ENCODE data around the gene ATAD3A. TPM values are rescaled to one million over a fixed set of nuclear protein-coding genes. Genes with fewer than 3 reads are reported as not detected.

Gene ATAD3A
- total RNA-seq, 3 donors from 2014 or later (not counting 1 experiment from before 2014, with no cell fraction given) = 17.3 to 37.3 (median 22.2) TPM

DNA sequence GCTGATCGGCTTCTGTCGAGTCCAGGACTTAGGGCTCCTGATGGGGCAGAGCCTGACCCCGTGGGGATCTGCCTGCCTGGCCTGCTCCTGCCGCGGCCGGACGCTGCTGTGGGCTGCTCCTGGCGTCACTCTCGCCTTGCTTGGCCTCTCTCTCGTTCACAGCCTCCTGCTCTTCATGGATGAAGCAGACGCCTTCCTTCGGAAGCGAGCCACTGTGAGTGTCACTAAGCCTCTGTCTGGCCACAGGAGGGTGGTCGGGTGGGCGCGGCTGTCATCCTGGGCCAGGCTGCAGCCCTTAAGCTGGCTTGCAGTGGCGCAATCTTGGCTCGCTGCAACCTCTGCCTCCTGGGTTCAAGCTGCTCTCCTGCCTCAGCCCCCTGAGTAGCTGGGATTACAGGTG, 24.3 kb upstream of the ATAD3A start:
- Mint-ChIP-seq H3K27ac (no peak overlapping the region), H3K36me3 (no peaks in the 10 kb centered on the region), H3K4me1 (no peaks in the 10 kb centered on the region), H3K27me3 (ENCODE audit: low read depth in 2 of 2) (no peaks in the 10 kb centered on the region), H3K9me3 (no peaks in the 10 kb centered on the region), H3K4me3 (no peak overlapping the region)
- TF ChIP-seq, protein P1, sequence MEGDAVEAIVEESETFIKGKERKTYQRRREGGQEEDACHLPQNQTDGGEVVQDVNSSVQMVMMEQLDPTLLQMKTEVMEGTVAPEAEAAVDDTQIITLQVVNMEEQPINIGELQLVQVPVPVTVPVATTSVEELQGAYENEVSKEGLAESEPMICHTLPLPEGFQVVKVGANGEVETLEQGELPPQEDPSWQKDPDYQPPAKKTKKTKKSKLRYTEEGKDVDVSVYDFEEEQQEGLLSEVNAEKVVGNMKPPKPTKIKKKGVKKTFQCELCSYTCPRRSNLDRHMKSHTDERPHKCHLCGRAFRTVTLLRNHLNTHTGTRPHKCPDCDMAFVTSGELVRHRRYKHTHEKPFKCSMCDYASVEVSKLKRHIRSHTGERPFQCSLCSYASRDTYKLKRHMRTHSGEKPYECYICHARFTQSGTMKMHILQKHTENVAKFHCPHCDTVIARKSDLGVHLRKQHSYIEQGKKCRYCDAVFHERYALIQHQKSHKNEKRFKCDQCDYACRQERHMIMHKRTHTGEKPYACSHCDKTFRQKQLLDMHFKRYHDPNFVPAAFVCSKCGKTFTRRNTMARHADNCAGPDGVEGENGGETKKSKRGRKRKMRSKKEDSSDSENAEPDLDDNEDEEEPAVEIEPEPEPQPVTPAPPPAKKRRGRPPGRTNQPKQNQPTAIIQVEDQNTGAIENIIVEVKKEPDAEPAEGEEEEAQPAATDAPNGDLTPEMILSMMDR (IDR thresholded peaks at IDR 0.05) = no peak
- Histone ChIP-seq H3K36me3 (ENCODE audit: control insufficient read depth, insufficient read depth, low read length) (peaks cover 30% of the 10 kb centered on the region), H3K4me1 (ENCODE audit: control insufficient read depth, insufficient read depth, low read length) (no peaks in the 10 kb centered on the region), H3K4me3 (ENCODE audit: low read length) (no peak overlapping the region), H3K27me3 (ENCODE audit: control insufficient read depth, insufficient read depth, low read length) (no peaks in the 10 kb centered on the region), H3K9me3 (ENCODE audit: control insufficient read depth, insufficient read depth, low read length) (no peaks in the 10 kb centered on the region), H3K27ac (ENCODE audit: low read length) (no peak overlapping the region)
- ATAC-seq = no peak
- DNase-seq = no peak
- WGBS (ENCODE audit: insufficient coverage) = 95% methylated on average over 18 of the region's 18 CpGs
- intact Hi-C loops (cut with micrococcal nuclease) = no loop called here

DNA sequence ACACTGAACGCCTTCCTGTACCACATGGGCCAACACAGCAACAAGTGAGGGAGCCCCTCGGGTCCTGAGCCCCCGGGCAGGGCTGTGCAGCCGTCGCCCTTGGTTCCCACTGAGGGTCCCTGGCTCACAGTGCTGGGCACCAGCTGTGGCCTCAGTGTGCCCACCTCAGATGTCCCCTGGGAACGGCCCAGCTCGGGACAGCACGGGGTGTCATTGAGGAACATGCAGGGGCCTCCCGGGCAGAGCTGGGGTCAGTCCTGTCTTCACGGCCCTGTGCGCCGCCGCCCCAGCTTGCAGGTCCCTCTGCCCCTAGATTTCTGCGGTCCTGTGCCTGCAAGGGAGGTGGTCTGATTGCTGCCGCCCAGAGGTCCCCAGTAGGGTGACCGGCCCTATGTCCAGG, 22.7 kb upstream of the ATAD3A start:
- 97% methylated on average over 16 of the region's 16 CpGs for WGBS (ENCODE audit: insufficient coverage)
- Histone ChIP-seq H3K36me3 (ENCODE audit: control insufficient read depth, insufficient read depth, low read length) (peaks cover 24% of the 10 kb centered on the region), H3K4me1 (ENCODE audit: control insufficient read depth, insufficient read depth, low read length) (no peaks in the 10 kb centered on the region), H3K9me3 (ENCODE audit: control insufficient read depth, insufficient read depth, low read length) (no peaks in the 10 kb centered on the region), H3K27ac (ENCODE audit: low read length) (no peak overlapping the region), H3K4me3 (ENCODE audit: low read length) (no peak overlapping the region), H3K27me3 (ENCODE audit: control insufficient read depth, insufficient read depth, low read length) (no peaks in the 10 kb centered on the region)
- H3K4me1 Mint-ChIP-seq = no peaks in the 10 kb centered on the region
- DNase-seq (no peak), ATAC-seq (no peak)
- peaks cover 0 to 6% of the 10 kb centered on the region in 2 donors for H3K9me3 Mint-ChIP-seq
- H3K4me3 Mint-ChIP-seq = no peak overlapping the region
- peaks cover 11% of the 10 kb centered on the region for H3K36me3 Mint-ChIP-seq
- TF ChIP-seq, protein P1 (IDR thresholded peaks at IDR 0.05) = no peak
- no peaks in the 10 kb centered on the region for H3K27me3 Mint-ChIP-seq (ENCODE audit: low read depth in 2 of 2)
- intact Hi-C loops (cut with micrococcal nuclease) = no loop called here
- H3K27ac Mint-ChIP-seq = no peak overlapping the region

DNA sequence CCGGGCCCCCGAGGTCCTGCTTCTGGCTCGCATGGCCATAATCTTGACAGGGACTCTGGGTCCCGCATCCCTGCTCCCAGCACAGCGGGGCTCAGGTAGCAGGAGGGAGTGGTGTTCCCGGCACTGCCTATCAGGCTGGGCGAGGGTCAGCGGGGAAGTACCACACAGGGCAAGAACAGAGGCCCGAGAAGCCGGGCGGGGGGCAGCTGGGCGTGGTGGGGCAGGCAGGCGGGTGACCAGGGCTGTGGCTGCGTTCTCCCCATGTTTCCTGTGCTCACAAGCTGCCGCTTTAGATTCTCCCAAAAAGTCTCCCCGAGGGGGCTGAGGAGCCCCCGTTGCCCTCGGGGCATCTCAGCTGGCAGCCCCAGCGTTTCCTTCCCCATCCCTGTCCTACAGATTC, 22.1 kb upstream of the ATAD3A start:
- H3K27me3 ChIP-seq (ENCODE audit: control insufficient read depth, insufficient read depth, low read length) = no peaks in the 10 kb centered on the region
- H3K9me3 ChIP-seq (ENCODE audit: control insufficient read depth, insufficient read depth, low read length) = no peaks in the 10 kb centered on the region
- H3K4me1 ChIP-seq (ENCODE audit: control insufficient read depth, insufficient read depth, low read length) = no peaks in the 10 kb centered on the region
- H3K27ac ChIP-seq (ENCODE audit: low read length) = no peak overlapping the region
- H3K4me3 Mint-ChIP-seq = no peak overlapping the region
- H3K4me3 ChIP-seq (ENCODE audit: low read length) = no peak overlapping the region
- WGBS (ENCODE audit: insufficient coverage) = 95% methylated on average over 19 of the region's 19 CpGs
- intact Hi-C loops (cut with micrococcal nuclease) = no loop called here
- peaks cover 24% of the 10 kb centered on the region for H3K36me3 ChIP-seq (ENCODE audit: control insufficient read depth, insufficient read depth, low read length)
- H3K27ac Mint-ChIP-seq = no peak overlapping the region
- no peaks in the 10 kb centered on the region for H3K4me1 Mint-ChIP-seq
- peaks cover 11% of the 10 kb centered on the region for H3K36me3 Mint-ChIP-seq
- TF ChIP-seq, protein P1 (IDR thresholded peaks at IDR 0.05) = no peak
- DNase-seq (no peak), ATAC-seq (no peak)
- H3K9me3 Mint-ChIP-seq = peaks cover 0 to 6% of the 10 kb centered on the region in 2 donors
- no peaks in the 10 kb centered on the region for H3K27me3 Mint-ChIP-seq (ENCODE audit: low read depth in 2 of 2)

DNA sequence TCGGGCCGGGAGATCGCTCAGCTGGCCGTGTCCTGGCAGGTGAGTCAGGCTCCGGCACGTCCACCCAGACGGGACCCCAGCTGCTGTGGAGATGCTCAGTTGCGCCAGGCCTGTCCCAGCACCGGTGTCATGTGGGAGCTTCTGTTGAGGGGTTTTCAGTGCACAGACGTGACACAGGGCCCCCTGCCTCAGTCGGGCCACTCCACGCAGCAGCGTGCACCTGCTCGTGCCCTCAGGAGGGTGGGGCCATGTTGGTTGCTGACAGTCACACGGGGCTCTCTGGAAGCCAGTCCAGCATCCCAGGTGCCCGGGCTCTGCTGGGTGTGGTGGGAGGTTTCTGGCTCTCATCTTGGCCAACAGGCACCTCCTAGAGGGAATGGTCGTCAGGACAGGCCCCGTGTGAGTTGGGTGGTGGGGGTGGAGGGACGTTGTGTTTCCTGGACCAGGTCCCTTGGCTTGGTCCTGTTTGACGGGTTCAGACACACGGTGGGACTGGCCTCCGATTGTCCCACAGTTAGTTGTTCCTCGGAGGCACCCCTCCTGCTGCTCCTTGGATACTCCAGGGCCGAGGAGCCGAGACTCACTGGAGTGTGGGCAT, 21.2 kb upstream of the ATAD3A start:
- Mint-ChIP-seq H3K27ac (no peak overlapping the region), H3K36me3 (peaks cover 11% of the 10 kb centered on the region), H3K4me3 (no peak overlapping the region), H3K27me3 (ENCODE audit: low read depth in 2 of 2) (no peaks in the 10 kb centered on the region), H3K9me3 (peaks cover 0 to 6% of the 10 kb centered on the region in 2 donors), H3K4me1 (no peaks in the 10 kb centered on the region)
- DNase-seq (no peak), ATAC-seq (no peak)
- Histone ChIP-seq H3K9me3 (ENCODE audit: control insufficient read depth, insufficient read depth, low read length) (no peaks in the 10 kb centered on the region), H3K4me1 (ENCODE audit: control insufficient read depth, insufficient read depth, low read length) (no peaks in the 10 kb centered on the region), H3K27me3 (ENCODE audit: control insufficient read depth, insufficient read depth, low read length) (no peaks in the 10 kb centered on the region), H3K36me3 (ENCODE audit: control insufficient read depth, insufficient read depth, low read length) (peaks cover 23% of the 10 kb centered on the region), H3K27ac (ENCODE audit: low read length) (no peak overlapping the region), H3K4me3 (ENCODE audit: low read length) (no peak overlapping the region)
- TF ChIP-seq, protein P1 (IDR thresholded peaks at IDR 0.05) = no peak
- WGBS (ENCODE audit: insufficient coverage) = 98% methylated on average over 19 of the region's 25 CpGs
- intact Hi-C loops (cut with micrococcal nuclease) = no loop called here

Measured in natural killer cell (primary cell).